Ovary (tissue), 9 donors: ENCODE data around the gene SLIT3. TPM values are rescaled to one million over a fixed set of nuclear protein-coding genes. Genes with fewer than 3 reads are reported as not detected.

Source experiments
- DNase-seq, 5 donors: peaks; one replicate each; pipeline ENCODE4 v3.0.0-alpha.2; 2019 to 2020
- H3K27ac ChIP-seq, 2 donors: fragments of 200-600 bp; one replicate each; pipeline versions ENCODE4 v1.5.1 to v1.8.0; 2019 to 2022
- H3K27me3 ChIP-seq: fragments of 200-600 bp; one replicate; pipeline ENCODE4 v1.8.0; 2022
- H3K36me3 ChIP-seq: fragments of 200-600 bp; sonication (generic); one replicate; pipeline ENCODE4 v1.5.1; 2019
- H3K4me1 ChIP-seq: one replicate; pipeline ENCODE4 v1.8.1; 2013; ENCODE audit warnings: mild to moderate bottlenecking, moderate library complexity; ENCODE audit not compliant: insufficient read depth
- H3K4me3 ChIP-seq: fragments of 200-600 bp; sonication (generic); one replicate; pipeline ENCODE4 v1.5.1; 2017
- H3K9me3 ChIP-seq, 2 donors: fragments of 200-600 bp in 1 of 2; sonication (generic) in 1 of 2; one replicate each; pipeline versions ENCODE4 v1.5.1 to v1.8.1; 2013 to 2019; ENCODE audit warnings: mild to moderate bottlenecking in 1 of 2, moderate library complexity in 1 of 2
- CTCF ChIP-seq, 3 donors: fragments of 450-650 bp in 2 of 3; fragments of 200-600 bp in 1 of 3; IDR thresholded peaks; one replicate each; pipeline versions ENCODE4 v1.5.1 to v1.8.0; 2016 to 2022; ENCODE audit warnings: antibody characterized with exemption in 3 of 3, mild to moderate bottlenecking in 1 of 3
- EP300 ChIP-seq: sonication (generic); formaldehyde crosslinking; IDR thresholded peaks from one replicate; pipeline ENCODE4 v1.6.1; 2017; ENCODE audit warnings: antibody characterized with exemption
- POLR2A ChIP-seq: fragments of 450-650 bp; IDR thresholded peaks from one replicate; pipeline ENCODE4 v1.6.1; 2017; ENCODE audit warnings: antibody characterized with exemption, mild to moderate bottlenecking, moderate library complexity
- WGBS, 3 donors: extraction: QIAGEN DNeasy Blood & Tissue Kit in 1 of 3; methylation state at CpG; one replicate each; pipeline versions ENCODE4 v1.1.5 to v1.1.7; 2013 to 2017; 5-methylcytosine and 5-hydroxymethylcytosine counted together
- intact Hi-C, 4 donors: fragments of 100-400 bp; cut with DNase I; formaldehyde crosslinking; loops; one replicate each; pipeline versions ENCODE4 v1.11.0 to v1.15.1; 2022 to 2023
- polyA plus RNA-seq, 2 donors: library from polyadenylated mRNA; stranded (reverse); fragments of 200-250 nt in 1 of 2; fragments of 350-450 nt in 1 of 2; fragmentation: Illumina TruSeq in 1 of 2; extraction: RNeasy Lipid Tissue Mini Kit (QIAGEN cat#74804) in 1 of 2; gene quantifications; one replicate each; pipeline ENCODE4 v1.2.3, GENCODE V29; 2013 to 2014
- total RNA-seq, 7 donors: library from RNA; depleted of rRNA in 2 of 7; stranded (reverse); fragments of >200 nt in 2 of 7; fragmentation: NEBNext Ultra II Directional in 3 of 7; extraction: Animal tissue kit (Norgen Biotek cat#: 25700) in 3 of 7; gene quantifications; one replicate each; pipeline versions ENCODE4 v1.1.0 to v1.2.4, GENCODE V29; 2016 to 2023
- donor health status: DM: no; HTN: no; CAD: no; lungs with moderate emphysema.
- donor health status: DM: no; HTN: no; CAD: no.
- donor health status: Bipolar disorder and iron deficiency.
- donor health status: DM: yes; HTN: yes; CAD: no.
- donor health status: DM: no; HTN: no; CAD: no.
- donor health status: DM: yes; HTN: yes; CAD: no.

The SLIT3 gene
- total and polyA plus RNA-seq, 9 donors = 10.3 to 106 (median 24.4) TPM

GRCh38 chr5:169001394-169001793 lies 299.5 kb downstream of the SLIT3 start:
- Histone ChIP-seq H3K9me3 (no peaks in the 10 kb centered on the region), H3K27me3 (no peaks in the 10 kb centered on the region), H3K36me3 (no peaks in the 10 kb centered on the region), H3K4me3 (no peak overlapping the region), H3K27ac (peak overlapping the region in 1 of 2 donors; percentile 24), H3K4me1 (peaks cover 4% of the 10 kb centered on the region)
- no peak for TF ChIP-seq EP300
- TF ChIP-seq CTCF (IDR thresholded peaks at IDR 0.05) = no peak
- TF ChIP-seq POLR2A = no peak
- intact Hi-C loops = no loop called here
- no peak for DNase-seq
- WGBS, 3 donors = 9 to 21% (median 13%) methylated on average over 3 of the region's 3 CpGs

GRCh38 chr5:168995024-168995423 lies 305.9 kb downstream of the SLIT3 start:
- Histone ChIP-seq H3K4me3 (no peak overlapping the region), H3K9me3 (no peaks in the 10 kb centered on the region), H3K36me3 (no peaks in the 10 kb centered on the region), H3K27ac (no peak overlapping the region), H3K4me1 (no peaks in the 10 kb centered on the region), H3K27me3 (no peaks in the 10 kb centered on the region)
- WGBS, 3 donors = 87 to 96% (median 91%) methylated on average over 3 of the region's 3 CpGs
- DNase-seq = no peak
- intact Hi-C loops = no loop called here
- no peak for TF ChIP-seq CTCF (IDR thresholded peaks at IDR 0.05)
- no peak for TF ChIP-seq EP300
- TF ChIP-seq POLR2A = no peak

- DNase-seq = no peak
- Histone ChIP-seq H3K9me3 (no peaks in the 10 kb centered on the region), H3K27me3 (no peaks in the 10 kb centered on the region), H3K27ac (no peak overlapping the region), H3K36me3 (no peaks in the 10 kb centered on the region), H3K4me1 (no peaks in the 10 kb centered on the region), H3K4me3 (no peak overlapping the region)
- 82 to 86% (median 85%) methylated on average over 11 of the region's 11 CpGs for WGBS, 3 donors
- no peak for TF ChIP-seq CTCF (IDR thresholded peaks at IDR 0.05)
- TF ChIP-seq EP300 = no peak
- no peak for TF ChIP-seq POLR2A
- intact Hi-C loops = no loop called here
Observed at GRCh38 chr5:168992687-168993086, 308.3 kb downstream of the SLIT3 start.

- intact Hi-C loops = no loop called here
- no peak for DNase-seq
- Histone ChIP-seq H3K27ac (no peak overlapping the region), H3K36me3 (no peaks in the 10 kb centered on the region), H3K9me3 (no peaks in the 10 kb centered on the region), H3K4me3 (no peak overlapping the region), H3K27me3 (no peaks in the 10 kb centered on the region), H3K4me1 (no peaks in the 10 kb centered on the region)
- no peak for TF ChIP-seq CTCF (IDR thresholded peaks at IDR 0.05)
- TF ChIP-seq POLR2A = no peak
- TF ChIP-seq EP300 = no peak
- WGBS, 3 donors = 76 to 83% (median 77%) methylated on average over 5 of the region's 5 CpGs
Observed at GRCh38 chr5:168992016-168992415, 308.9 kb downstream of the SLIT3 start.
